Gastroesophageal sphincter (tissue), 4 donors: ENCODE data around the gene LIPE. TPM values are rescaled to one million over a fixed set of nuclear protein-coding genes. Genes with fewer than 3 reads are reported as not detected.

Source experiments
- ATAC-seq: fragments of 150-250 bp; one replicate; pipeline ENCODE4 v1.9.1; 2016; ENCODE audit warnings: mild to moderate bottlenecking, moderate library complexity
- H3K27ac ChIP-seq, 4 donors: fragments of 200-600 bp; sonication (generic) in 3 of 4; 1 replicate in 3 of 4; 2 replicates in 1 of 4; pipeline ENCODE4 v1.5.1; 2016 to 2019
- H3K27me3 ChIP-seq: fragments of 200-600 bp; sonication (generic); one replicate; pipeline ENCODE4 v1.5.1; 2019
- H3K36me3 ChIP-seq, 2 donors: fragments of 200-600 bp; sonication (generic); one replicate each; pipeline ENCODE4 v1.5.1; 2019; ENCODE audit warnings: control low read depth in 1 of 2
- H3K4me1 ChIP-seq, 3 donors: fragments of 200-600 bp; sonication (generic); 1 replicate in 2 of 3; 2 replicates in 1 of 3; pipeline ENCODE4 v1.5.1; 2016 to 2019; ENCODE audit warnings: control low read depth in 2 of 3
- H3K4me3 ChIP-seq, 2 donors: fragments of 200-600 bp; sonication (generic); one replicate each; pipeline ENCODE4 v1.5.1; 2019; ENCODE audit warnings: mild to moderate bottlenecking in 1 of 2, moderate library complexity in 1 of 2
- H3K9me3 ChIP-seq, 3 donors: fragments of 200-600 bp; sonication (generic); one replicate each; pipeline ENCODE4 v1.5.1; 2017 to 2019; ENCODE audit warnings: control low read depth in 2 of 3
- CTCF ChIP-seq, 4 experiments: fragments of 200-600 bp in 2 of 4; fragments of 450-650 bp in 2 of 4; sonication (generic) in 1 of 4; IDR thresholded peaks; one replicate each; pipeline ENCODE4 v1.5.1; 2017 to 2019; ENCODE audit warnings: antibody characterized with exemption in 4 of 4, mild to moderate bottlenecking in 2 of 4, moderate library complexity in 2 of 4
- EP300 ChIP-seq: sonication (generic); formaldehyde crosslinking; IDR thresholded peaks from one replicate; pipeline ENCODE4 v1.6.1; 2017; ENCODE audit warnings: antibody characterized with exemption, mild to moderate bottlenecking
- POLR2A ChIP-seq, 2 donors: fragments of 450-650 bp; IDR thresholded peaks; one replicate each; pipeline ENCODE4 v1.6.1; 2017; ENCODE audit warnings: antibody characterized with exemption in 2 of 2, mild to moderate bottlenecking in 2 of 2, moderate library complexity in 1 of 2
- POLR2AphosphoS5 ChIP-seq: sonication (generic); formaldehyde crosslinking; IDR thresholded peaks from one replicate; pipeline ENCODE4 v1.6.1; 2017; ENCODE audit warnings: antibody characterized with exemption
- WGBS, 2 donors: methylation state at CpG; one replicate each; pipeline ENCODE4 v1.1.5; 2018; ENCODE audit warnings: low coverage in 1 of 2; 5-methylcytosine and 5-hydroxymethylcytosine counted together
- total RNA-seq, 4 donors: library from RNA; depleted of rRNA; stranded (reverse); fragments of >200 nt; gene quantifications; one replicate each; pipeline ENCODE4 v1.1.0, GENCODE V29; 2016

Gene LIPE
- total RNA-seq, 4 donors from 2014 or later, result 3.4 to 15.3 (median 6.6) TPM

- TF ChIP-seq POLR2A (IDR thresholded peaks at IDR 0.05) (no peak), POLR2AphosphoS5 (no peak), CTCF (IDR thresholded peaks at IDR 0.05) (no peak), EP300 (no peak)
- ATAC-seq, result no peak
- no peaks in the 10 kb centered on the region for H3K36me3 ChIP-seq
- WGBS, 2 donors, result 87% methylated on average over 7 of the region's 7 CpGs; no CpG with 5 or more reads in 1 of the 2 donors
- no peak overlapping the region for H3K27ac ChIP-seq
- peaks cover 0 to under 1% (median 0%) of the 10 kb centered on the region in 3 donors for H3K4me1 ChIP-seq
- H3K9me3 ChIP-seq, result no peaks in the 10 kb centered on the region
- no peak overlapping the region for H3K4me3 ChIP-seq
- H3K27me3 ChIP-seq, result no peaks in the 10 kb centered on the region
Measured at GRCh38 chr19:42445948-42446347, 18.8 kb upstream of the LIPE start.

- Histone ChIP-seq H3K27me3 (no peaks in the 10 kb centered on the region), H3K9me3 (no peaks in the 10 kb centered on the region), H3K4me1 (peaks cover 0 to 10% (median 0%) of the 10 kb centered on the region in 3 donors), H3K27ac (no peak overlapping the region), H3K36me3 (no peaks in the 10 kb centered on the region), H3K4me3 (no peak overlapping the region)
- no peak for ATAC-seq
- 61 to 76% methylated on average over 4 of the region's 4 CpGs for WGBS, 2 donors
- TF ChIP-seq EP300 (no peak), CTCF (IDR thresholded peaks at IDR 0.05) (no peak), POLR2AphosphoS5 (no peak), POLR2A (IDR thresholded peaks at IDR 0.05) (no peak)
Measured at GRCh38 chr19:42443944-42444398, 16.8 kb upstream of the LIPE start.

- Histone ChIP-seq H3K4me3 (no peak within 1 kb of the TSS), H3K27ac (no peak within 1 kb of the TSS), H3K27me3 (no peaks in the 10 kb centered on the region), H3K4me1 (peaks cover 0 to 10% (median 0%) of the 10 kb centered on the region in 3 donors), H3K36me3 (no peaks in the 10 kb centered on the region), H3K9me3 (no peaks in the 10 kb centered on the region)
- TF ChIP-seq POLR2AphosphoS5 (no peak), POLR2A (IDR thresholded peaks at IDR 0.05) (no peak), EP300 (no peak), CTCF (IDR thresholded peaks at IDR 0.05) (no peak)
- ATAC-seq, result no peak
- WGBS, 2 donors, result 95 to 98% methylated on average over 6 to 7 of the region's 7 CpGs
Measured at GRCh38 chr19:42442833-42443232, 15.6 kb upstream of the LIPE start, which contains the start of gene CXCL17. Gene CXCL17, minus strand, starts transcription at chr19:42442946. Its CDS starts 114 bp downstream, at chr19:42442832.

- H3K4me3 ChIP-seq, result no peak overlapping the region
- H3K9me3 ChIP-seq, result no peaks in the 10 kb centered on the region
- no peaks in the 10 kb centered on the region for H3K27me3 ChIP-seq
- 59% methylated on average over 2 of the region's 2 CpGs; no CpG with 5 or more reads in 1 of the 2 donors for WGBS, 2 donors
- H3K4me1 ChIP-seq, result peaks cover 0 to 10% (median 0%) of the 10 kb centered on the region in 3 donors
- no peak for ATAC-seq
- H3K27ac ChIP-seq, result no peak overlapping the region
- TF ChIP-seq POLR2AphosphoS5 (no peak), CTCF (IDR thresholded peaks at IDR 0.05) (no peak), POLR2A (IDR thresholded peaks at IDR 0.05) (no peak), EP300 (no peak)
- H3K36me3 ChIP-seq, result no peaks in the 10 kb centered on the region
Measured at GRCh38 chr19:42441049-42441445, 13.9 kb upstream of the LIPE start.

GRCh38 chr19:42440357-42441048 lies 13.3 kb upstream of the LIPE start:
- Histone ChIP-seq H3K27ac (no peak overlapping the region), H3K4me1 (peaks cover 0 to 10% (median 0%) of the 10 kb centered on the region in 3 donors), H3K27me3 (no peaks in the 10 kb centered on the region), H3K4me3 (no peak overlapping the region), H3K9me3 (no peaks in the 10 kb centered on the region), H3K36me3 (no peaks in the 10 kb centered on the region)
- 13 to 25% methylated on average over 5 to 15 of the region's 16 CpGs for WGBS, 2 donors
- TF ChIP-seq POLR2AphosphoS5 (no peak), CTCF (IDR thresholded peaks at IDR 0.05) (peak; percentile 62 to 86 (median 70))
- ATAC-seq, result peak; percentile 82
